KMS-11 (cell line): ENCODE data around the gene CLDN3.

Source experiments
- H2AFZ ChIP-seq: fragments of 200-600 bp; sonication (generic); 2 replicates; pipeline ENCODE4 v1.6.1; 2016; ENCODE audit warnings: antibody characterized with exemption, mixed run types, low read depth
- H3K27ac ChIP-seq: fragments of 200-600 bp; sonication (generic); 2 replicates; pipeline ENCODE4 v1.6.1; 2016; ENCODE audit warnings: mild to moderate bottlenecking, mixed run types
- H3K27me3 ChIP-seq: fragments of 200-600 bp; sonication (generic); 2 replicates; pipeline ENCODE4 v1.6.1; 2017; ENCODE audit warnings: mild to moderate bottlenecking, low read depth, mixed run types, moderate library complexity; ENCODE audit not compliant: insufficient read depth
- H3K36me3 ChIP-seq: fragments of 200-600 bp; sonication (generic); 2 replicates; pipeline ENCODE4 v1.6.1; 2017; ENCODE audit warnings: mild to moderate bottlenecking, mixed run types; ENCODE audit not compliant: insufficient read depth
- H3K4me1 ChIP-seq: fragments of 200-600 bp; sonication (generic); 2 replicates; pipeline ENCODE4 v1.6.1; 2016; ENCODE audit warnings: mild to moderate bottlenecking, low read depth, mixed run types; ENCODE audit not compliant: poor library complexity, severe bottlenecking
- H3K4me2 ChIP-seq: fragments of 200-600 bp; sonication (generic); 2 replicates; pipeline ENCODE4 v1.7.0; 2016; ENCODE audit warnings: mild to moderate bottlenecking, mixed run types
- H3K4me3 ChIP-seq: fragments of 200-600 bp; sonication (generic); IDR thresholded peaks from 2 replicates; pipeline ENCODE4 v1.6.1; 2017; ENCODE audit warnings: low read depth, low read length, mixed read lengths; ENCODE audit not compliant: insufficient read depth
- H3K79me2 ChIP-seq: fragments of 200-600 bp; sonication (generic); 2 replicates; pipeline ENCODE4 v1.6.1; 2016; ENCODE audit warnings: low read depth, mixed run types; ENCODE audit not compliant: insufficient read depth
- H3K9ac ChIP-seq: fragments of 200-600 bp; sonication (generic); 2 replicates; pipeline ENCODE4 v1.6.1; 2016; ENCODE audit warnings: mild to moderate bottlenecking, mixed run types
- H4K20me1 ChIP-seq: fragments of 200-600 bp; sonication (generic); 2 replicates; pipeline ENCODE4 v1.6.1; 2016; ENCODE audit warnings: mild to moderate bottlenecking, mixed run types; ENCODE audit not compliant: insufficient read depth
- CTCF ChIP-seq: fragments of 200-600 bp; sonication (generic); conservative IDR thresholded peaks from 2 replicates; pipeline ENCODE4 v1.6.1; 2017; ENCODE audit warnings: low read depth, mild to moderate bottlenecking, antibody characterized with exemption, low read length, moderate library complexity, mixed read lengths

The CLDN3 gene

GRCh38 chr7:73728551-73728950 is 41.5 kb downstream of the CLDN3 start:
- H2AFZ ChIP-seq: no peak overlapping the region
- H3K4me1 ChIP-seq: peaks cover 25% of the 10 kb centered on the region
- H3K79me2 ChIP-seq: no peaks in the 10 kb centered on the region
- TF ChIP-seq CTCF: no peak
- no peak overlapping the region for H3K4me3 ChIP-seq
- H3K27ac ChIP-seq: no peak overlapping the region
- H4K20me1 ChIP-seq: no peaks in the 10 kb centered on the region
- no peaks in the 10 kb centered on the region for H3K27me3 ChIP-seq
- no peak overlapping the region for H3K4me2 ChIP-seq
- H3K9ac ChIP-seq: no peak overlapping the region
- H3K36me3 ChIP-seq: no peaks in the 10 kb centered on the region

- no peak overlapping the region for H3K4me3 ChIP-seq
- no peak for TF ChIP-seq CTCF
- peaks cover 24% of the 10 kb centered on the region for H3K4me1 ChIP-seq
- H4K20me1 ChIP-seq: no peaks in the 10 kb centered on the region
- no peaks in the 10 kb centered on the region for H3K79me2 ChIP-seq
- no peak overlapping the region for H3K4me2 ChIP-seq
- no peak overlapping the region for H3K9ac ChIP-seq
- no peaks in the 10 kb centered on the region for H3K27me3 ChIP-seq
- no peak overlapping the region for H2AFZ ChIP-seq
- no peaks in the 10 kb centered on the region for H3K36me3 ChIP-seq
- no peak overlapping the region for H3K27ac ChIP-seq
Measured at GRCh38 chr7:73727952-73728351, 42.1 kb downstream of the CLDN3 start.

- H2AFZ ChIP-seq: no peak overlapping the region
- TF ChIP-seq CTCF: peak; percentile 40; the same call in 1 of the 2 replicates
- H3K4me3 ChIP-seq: no peak overlapping the region
- no peak overlapping the region for H3K27ac ChIP-seq
- no peak overlapping the region for H3K9ac ChIP-seq
- H3K79me2 ChIP-seq: no peaks in the 10 kb centered on the region
- no peaks in the 10 kb centered on the region for H3K36me3 ChIP-seq
- no peaks in the 10 kb centered on the region for H3K27me3 ChIP-seq
- H4K20me1 ChIP-seq: no peaks in the 10 kb centered on the region
- no peak overlapping the region for H3K4me2 ChIP-seq
- peaks cover 12% of the 10 kb centered on the region for H3K4me1 ChIP-seq
Measured at GRCh38 chr7:73726083-73726466, 44.0 kb downstream of the CLDN3 start.

- Histone ChIP-seq H3K36me3 (no peaks in the 10 kb centered on the region), H3K27me3 (no peaks in the 10 kb centered on the region), H3K4me2 (no peak overlapping the region), H3K27ac (no peak overlapping the region), H4K20me1 (no peaks in the 10 kb centered on the region), H3K4me3 (no peak overlapping the region), H3K9ac (no peak overlapping the region), H2AFZ (no peak overlapping the region), H3K79me2 (no peaks in the 10 kb centered on the region), H3K4me1 (peaks cover 12% of the 10 kb centered on the region)
- TF ChIP-seq CTCF: no peak
Measured at GRCh38 chr7:73723813-73724212, 46.3 kb downstream of the CLDN3 start.
